Stimulated activated CD4-positive, alpha-beta T cell treated with anti-CD3 and anti-CD28 coated beads, Interleukin-2, amount 100 ng/mL, for 24 hours (primary cell): ENCODE measurements around the gene AVP.
"Not testable (repeated sequence)": the region's sequence is repeated elsewhere in the genome, so short reads cannot be mapped to it uniquely, and the experiment has no call there.

Experiments used
- DNase-seq, 2 donors: peaks; one replicate each; pipeline ENCODE4 v3.0.0-alpha.2; 2020

Gene AVP

GRCh38 chr20:3082955-3083952 is 1.3 kb downstream of the AVP start:
- DNase-seq, result peak in 1 of 2 donors; percentile 14

- DNase-seq, result peak in 1 of 2 donors; percentile 18
These were observed 2.1 kb downstream of the AVP start for GRCh38 chr20:3082306-3082951.

GRCh38 chr20:3081641-3082040 is 2.9 kb downstream of the AVP start:
- no peak for DNase-seq

- no peak for DNase-seq
These were observed 3.6 kb downstream of the AVP start for GRCh38 chr20:3080939-3081388.

GRCh38 chr20:3077618-3078134 is 6.8 kb downstream of the AVP start:
- DNase-seq, result no peak

- not testable (repeated sequence) for DNase-seq
These were observed 9.2 kb downstream of the AVP start for GRCh38 chr20:3075315-3075714.

- no peak for DNase-seq
These were observed 9.7 kb downstream of the AVP start for GRCh38 chr20:3074812-3075211.

GRCh38 chr20:3073251-3073643 is 11.3 kb downstream of the AVP start:
- DNase-seq, result not testable (repeated sequence)

- no peak for DNase-seq
These were observed 11.8 kb downstream of the AVP start for GRCh38 chr20:3072530-3073250.

- DNase-seq, result peak; percentile 74 to 78
These were observed 12.7 kb downstream of the AVP start, which contains the start of gene OXT for GRCh38 chr20:3071610-3072529. OXT (plus strand) TSS chr20:3071620; CDS start chr20:3071656, 36 bp downstream.

GRCh38 chr20:3071266-3071609 is 13.3 kb downstream of the AVP start:
- no peak for DNase-seq

- DNase-seq, result no peak
These were observed 13.8 kb downstream of the AVP start for GRCh38 chr20:3070725-3071124.

- DNase-seq, result peak in 1 of 2 donors; percentile 25
These were observed 15.3 kb downstream of the AVP start for GRCh38 chr20:3068986-3069900.

- DNase-seq, result no peak
These were observed 16.4 kb downstream of the AVP start for GRCh38 chr20:3068075-3068474.

GRCh38 chr20:3067139-3068014 is 17.1 kb downstream of the AVP start:
- DNase-seq, result no peak

GRCh38 chr20:3064119-3064518 is 20.4 kb downstream of the AVP start:
- not testable (repeated sequence) for DNase-seq

- no peak for DNase-seq
These were observed 25.0 kb downstream of the AVP start for GRCh38 chr20:3059489-3059888.

- no peak for DNase-seq
These were observed 33.0 kb downstream of the AVP start for GRCh38 chr20:3051385-3052019.
